Activated naive CD8-positive, alpha-beta T cell (primary cell): ENCODE results near the gene ZNF556.

Source experiments
- H3K27ac Mint-ChIP-seq: one replicate; pipeline ENCODE4 v1.8.0; 2021; ENCODE audit warnings: mixed read lengths
- H3K27me3 Mint-ChIP-seq: one replicate; pipeline ENCODE4 v1.8.0; 2021; ENCODE audit warnings: mixed read lengths
- H3K36me3 Mint-ChIP-seq: one replicate; pipeline ENCODE4 v1.8.0; 2021; ENCODE audit warnings: mixed read lengths
- H3K4me1 Mint-ChIP-seq: one replicate; pipeline ENCODE4 v1.8.0; 2021; ENCODE audit warnings: low read depth, mixed read lengths
- H3K4me3 Mint-ChIP-seq: one replicate; pipeline ENCODE4 v1.8.0; 2021; ENCODE audit warnings: mild to moderate bottlenecking, mixed read lengths
- H3K9me3 Mint-ChIP-seq: one replicate; pipeline ENCODE4 v1.8.0; 2021; ENCODE audit warnings: low read depth, mixed read lengths

ZNF556 gene

GRCh38 chr19:2917275-2918184 lies 50.4 kb downstream of the ZNF556 start:
- H3K4me1 Mint-ChIP-seq: peaks cover 1% of the 10 kb centered on the region

GRCh38 chr19:2922987-2923386 lies 55.9 kb downstream of the ZNF556 start:
- no peak overlapping the region for H3K4me3 Mint-ChIP-seq
- H3K9me3 Mint-ChIP-seq: no peaks in the 10 kb centered on the region
- H3K36me3 Mint-ChIP-seq: peaks cover 11% of the 10 kb centered on the region
- no peak overlapping the region for H3K27ac Mint-ChIP-seq
- H3K27me3 Mint-ChIP-seq: no peaks in the 10 kb centered on the region
- H3K4me1 Mint-ChIP-seq: no peaks in the 10 kb centered on the region

More at GRCh38 chr19:2917275-2918184, 50.4 kb downstream of the ZNF556 start:
- Mint-ChIP-seq H3K4me3 (no peak overlapping the region), H3K36me3 (peaks cover 34% of the 10 kb centered on the region), H3K9me3 (peaks cover 10% of the 10 kb centered on the region), H3K27me3 (no peaks in the 10 kb centered on the region), H3K27ac (no peak overlapping the region)

DNA sequence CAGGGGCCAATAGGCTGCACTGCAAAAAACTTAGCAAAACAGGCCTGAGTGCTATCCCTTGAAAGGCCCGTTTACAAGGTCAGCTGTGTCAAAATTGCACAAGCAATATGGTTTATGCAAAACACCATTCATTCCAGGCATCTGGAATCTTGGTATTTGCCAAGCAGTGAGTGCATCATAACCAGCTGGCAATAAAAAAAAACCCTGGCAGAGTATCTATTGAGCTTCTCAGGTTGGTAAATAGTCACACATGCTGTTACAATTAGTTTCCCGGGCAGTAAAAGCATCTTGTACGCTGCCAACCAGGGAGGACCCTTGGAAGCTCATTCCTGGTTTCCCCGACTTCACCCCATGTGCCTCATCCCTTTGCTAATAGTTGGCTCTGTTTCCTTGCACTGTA lies 56.4 kb downstream of the ZNF556 start:
- no peaks in the 10 kb centered on the region for H3K4me1 Mint-ChIP-seq
- no peaks in the 10 kb centered on the region for H3K27me3 Mint-ChIP-seq
- H3K36me3 Mint-ChIP-seq: peaks cover 8% of the 10 kb centered on the region
- H3K27ac Mint-ChIP-seq: no peak overlapping the region
- H3K9me3 Mint-ChIP-seq: no peaks in the 10 kb centered on the region
- H3K4me3 Mint-ChIP-seq: no peak overlapping the region

GRCh38 chr19:2926341-2927031 lies 59.4 kb downstream of the ZNF556 start:
- H3K27me3 Mint-ChIP-seq: no peaks in the 10 kb centered on the region
- H3K9me3 Mint-ChIP-seq: peaks cover 2% of the 10 kb centered on the region
- no peak overlapping the region for H3K4me3 Mint-ChIP-seq
- no peaks in the 10 kb centered on the region for H3K4me1 Mint-ChIP-seq
- peaks cover 10% of the 10 kb centered on the region for H3K36me3 Mint-ChIP-seq
- no peak overlapping the region for H3K27ac Mint-ChIP-seq

- Mint-ChIP-seq H3K36me3 (peaks cover 11% of the 10 kb centered on the region), H3K4me3 (no peak overlapping the region), H3K4me1 (no peaks in the 10 kb centered on the region), H3K9me3 (peaks cover 3% of the 10 kb centered on the region), H3K27ac (no peak overlapping the region), H3K27me3 (no peaks in the 10 kb centered on the region)
Measured at GRCh38 chr19:2927032-2927430, 59.9 kb downstream of the ZNF556 start.
